ENCODE data around the gene PSPN. TPM values are rescaled to one million over a fixed set of nuclear protein-coding genes. Genes with fewer than 3 reads are reported as not detected.
"Not testable (repeated sequence)": the region's sequence is repeated elsewhere in the genome, so short reads cannot be mapped to it uniquely, and the experiment has no call there.

Gene PSPN
- total RNA-seq, 1 donor from 2014 or later = 5.2 TPM

DNA sequence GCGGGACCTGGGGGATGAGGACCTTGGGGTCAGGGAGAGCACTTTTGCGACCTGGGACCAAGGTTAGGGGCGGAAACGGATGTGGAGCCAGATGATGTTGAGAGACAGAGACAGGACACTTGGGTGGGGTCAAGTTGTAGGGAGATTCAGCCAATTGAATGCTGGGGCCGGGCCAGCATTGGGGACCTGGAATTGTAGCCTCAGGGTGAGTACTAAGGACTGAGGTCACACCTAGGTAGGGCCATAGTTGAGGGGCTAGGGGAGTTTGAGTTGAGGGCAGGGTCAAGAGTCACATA is 2.0 kb downstream of the PSPN start:
- no peak for DNase-seq (ENCODE audit: low read depth)
- peak overlapping the region; percentile 63 for H3K4me3 ChIP-seq (ENCODE audit: low read depth, low read length)
- TF ChIP-seq, protein P1, sequence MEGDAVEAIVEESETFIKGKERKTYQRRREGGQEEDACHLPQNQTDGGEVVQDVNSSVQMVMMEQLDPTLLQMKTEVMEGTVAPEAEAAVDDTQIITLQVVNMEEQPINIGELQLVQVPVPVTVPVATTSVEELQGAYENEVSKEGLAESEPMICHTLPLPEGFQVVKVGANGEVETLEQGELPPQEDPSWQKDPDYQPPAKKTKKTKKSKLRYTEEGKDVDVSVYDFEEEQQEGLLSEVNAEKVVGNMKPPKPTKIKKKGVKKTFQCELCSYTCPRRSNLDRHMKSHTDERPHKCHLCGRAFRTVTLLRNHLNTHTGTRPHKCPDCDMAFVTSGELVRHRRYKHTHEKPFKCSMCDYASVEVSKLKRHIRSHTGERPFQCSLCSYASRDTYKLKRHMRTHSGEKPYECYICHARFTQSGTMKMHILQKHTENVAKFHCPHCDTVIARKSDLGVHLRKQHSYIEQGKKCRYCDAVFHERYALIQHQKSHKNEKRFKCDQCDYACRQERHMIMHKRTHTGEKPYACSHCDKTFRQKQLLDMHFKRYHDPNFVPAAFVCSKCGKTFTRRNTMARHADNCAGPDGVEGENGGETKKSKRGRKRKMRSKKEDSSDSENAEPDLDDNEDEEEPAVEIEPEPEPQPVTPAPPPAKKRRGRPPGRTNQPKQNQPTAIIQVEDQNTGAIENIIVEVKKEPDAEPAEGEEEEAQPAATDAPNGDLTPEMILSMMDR (conservative IDR thresholded peaks at IDR 0.05; ENCODE audit: low read depth, low read length) = no peak

DNA sequence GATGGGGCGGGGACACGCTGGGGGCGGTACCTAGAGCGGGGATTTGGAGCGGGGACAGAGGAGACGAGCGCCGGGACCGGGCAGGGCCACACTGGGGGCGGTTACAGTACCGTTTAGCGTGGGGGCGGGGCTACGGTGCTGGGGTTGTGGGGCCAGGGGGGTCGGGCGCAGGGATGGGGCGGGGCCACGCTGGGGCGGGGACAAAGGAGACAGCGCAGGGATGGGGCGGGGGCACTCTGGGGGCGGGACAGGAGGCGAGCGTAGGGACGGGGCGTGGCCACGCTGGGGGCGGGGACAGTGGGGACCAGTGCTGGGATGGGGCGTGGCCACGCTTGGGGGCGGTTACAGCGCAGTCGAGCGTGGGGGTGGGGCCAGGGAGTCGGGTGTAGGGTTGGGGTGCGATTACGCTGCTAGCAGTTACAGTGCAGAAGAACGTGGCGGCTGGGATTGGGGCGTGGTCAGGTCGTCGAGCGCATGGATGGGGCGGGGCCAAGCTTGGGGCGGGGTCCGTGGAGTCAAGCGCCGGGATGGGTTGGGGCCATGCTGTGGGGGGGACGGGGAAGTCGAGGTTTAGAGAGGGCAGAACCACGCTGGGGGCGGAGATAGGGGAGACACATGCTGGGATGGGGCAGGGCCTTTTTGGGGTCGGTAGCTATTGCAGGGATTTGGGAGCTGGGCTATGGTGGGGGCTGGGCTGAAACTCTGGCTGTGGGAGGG is 2.5 kb downstream of the PSPN start:
- peak; percentile 54 for DNase-seq (ENCODE audit: low read depth)
- TF ChIP-seq, protein P1 (conservative IDR thresholded peaks at IDR 0.05; ENCODE audit: low read depth, low read length) = no peak
- peak overlapping the region; percentile 89 for H3K4me3 ChIP-seq (ENCODE audit: low read depth, low read length)

DNA sequence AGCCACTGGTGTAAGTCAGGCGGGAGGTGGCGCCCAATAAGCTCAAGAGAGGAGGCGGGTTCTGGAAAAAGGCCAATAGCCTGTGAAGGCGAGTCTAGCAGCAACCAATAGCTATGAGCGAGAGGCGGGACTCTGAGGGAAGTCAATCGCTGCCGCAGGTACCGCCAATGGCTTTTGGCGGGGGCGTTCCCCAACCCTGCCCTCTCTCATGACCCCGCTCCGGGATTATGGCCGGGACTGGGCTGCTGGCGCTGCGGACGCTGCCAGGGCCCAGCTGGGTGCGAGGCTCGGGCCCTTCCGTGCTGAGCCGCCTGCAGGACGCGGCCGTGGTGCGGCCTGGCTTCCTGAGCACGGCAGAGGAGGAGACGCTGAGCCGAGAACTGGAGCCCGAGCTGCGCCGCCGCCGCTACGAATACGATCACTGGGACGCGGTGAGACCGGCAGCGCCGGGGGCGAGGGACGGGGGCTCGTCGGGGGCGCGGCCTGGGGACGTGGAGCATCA is 3.1 kb downstream of the PSPN start, which contains the start of gene ALKBH7:
Gene ALKBH7, plus strand, starts transcription at position 201 of the 502 bp plus-strand sequence. Its CDS starts 27 bp downstream, at position 228.
- H3K4me3 ChIP-seq (ENCODE audit: low read depth, low read length) = peak within 1 kb of the TSS; percentile 89
- DNase-seq (ENCODE audit: low read depth) = peak; percentile 97
- TF ChIP-seq, protein P1 (conservative IDR thresholded peaks at IDR 0.05; ENCODE audit: low read depth, low read length) = no peak

DNA sequence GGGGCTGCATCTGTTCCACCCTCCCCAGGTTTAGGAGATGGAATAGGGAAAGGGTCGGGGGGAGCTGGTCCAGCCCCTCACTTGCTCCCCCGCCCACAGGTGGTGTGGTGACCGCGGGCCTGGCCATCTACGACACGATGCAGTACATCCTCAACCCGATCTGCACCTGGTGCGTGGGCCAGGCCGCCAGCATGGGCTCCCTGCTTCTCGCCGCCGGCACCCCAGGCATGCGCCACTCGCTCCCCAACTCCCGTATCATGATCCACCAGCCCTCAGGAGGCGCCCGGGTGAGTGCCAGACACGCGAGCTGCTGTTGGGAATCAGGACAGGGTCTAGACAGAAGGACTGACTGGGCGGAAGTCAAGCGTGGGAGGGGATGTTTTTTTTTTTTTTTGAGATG is 11.4 kb downstream of the PSPN start:
- no peak for DNase-seq (ENCODE audit: low read depth)
- TF ChIP-seq, protein P1 (conservative IDR thresholded peaks at IDR 0.05; ENCODE audit: low read depth, low read length) = no peak
- no peak overlapping the region for H3K4me3 ChIP-seq (ENCODE audit: low read depth, low read length)

DNA sequence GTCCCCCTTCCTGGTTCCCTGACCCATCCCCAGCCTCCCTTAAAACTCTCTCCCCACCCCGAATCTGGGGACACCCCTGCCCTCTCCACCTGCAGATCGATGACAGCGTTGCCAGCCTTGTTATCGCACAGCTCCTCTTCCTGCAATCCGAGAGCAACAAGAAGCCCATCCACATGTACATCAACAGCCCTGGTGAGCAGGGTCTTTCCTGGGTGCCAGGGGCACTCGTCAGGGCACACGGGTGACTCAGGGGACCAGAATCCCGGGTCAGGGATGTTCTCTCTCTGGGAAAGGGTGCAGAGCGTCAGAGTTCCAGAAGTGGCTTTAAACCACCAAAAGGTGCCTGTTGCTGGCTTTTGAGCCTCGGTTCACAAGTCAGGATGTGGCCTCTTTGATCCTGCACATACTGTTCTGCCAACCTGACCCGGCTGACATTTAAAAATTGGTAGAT is 13.4 kb downstream of the PSPN start:
- TF ChIP-seq, protein P1 (conservative IDR thresholded peaks at IDR 0.05; ENCODE audit: low read depth, low read length) = no peak
- peak overlapping the region; percentile 73 for H3K4me3 ChIP-seq (ENCODE audit: low read depth, low read length)

DNA sequence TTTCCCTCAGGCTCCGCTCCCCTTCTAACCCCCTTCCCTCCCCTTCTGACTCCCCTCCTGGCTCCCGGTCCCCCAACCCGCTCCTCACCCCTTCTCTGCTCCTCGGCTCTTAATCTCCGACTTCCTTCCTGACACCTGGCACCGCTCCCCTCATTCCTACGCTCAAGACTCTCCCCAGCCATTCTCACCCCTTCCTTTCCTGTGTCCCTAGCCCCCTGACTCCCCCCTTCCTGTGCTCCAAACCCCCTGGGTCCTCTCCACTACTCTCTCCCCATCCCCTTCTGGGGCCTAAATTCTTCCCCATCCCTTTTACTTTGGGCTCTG is 13.7 kb downstream of the PSPN start:
- TF ChIP-seq, protein P1 (conservative IDR thresholded peaks at IDR 0.05; ENCODE audit: low read depth, low read length) = no peak
- H3K4me3 ChIP-seq (ENCODE audit: low read depth, low read length) = peak overlapping the region; percentile 73
- DNase-seq (ENCODE audit: low read depth) = no peak

More for the DNA sequence above, 13.4 kb downstream of the PSPN start:
- no peak for DNase-seq (ENCODE audit: low read depth)

DNA sequence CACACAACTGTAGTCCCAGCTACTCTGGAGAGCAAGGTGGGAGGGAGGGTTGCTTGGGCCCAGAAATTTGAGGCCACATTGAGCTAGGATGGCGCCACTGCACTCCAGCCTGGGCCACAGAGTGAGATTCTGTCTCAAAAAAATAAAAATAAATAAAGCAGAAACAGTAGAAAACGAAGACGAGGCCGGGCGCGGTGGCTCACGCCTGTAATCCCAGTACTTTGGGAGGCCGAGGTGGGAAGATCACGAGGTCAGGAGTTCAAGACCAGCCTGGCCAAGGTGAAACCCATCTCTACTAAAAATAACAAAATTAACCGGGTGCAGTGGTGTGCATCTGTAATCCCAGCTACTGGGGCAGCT is 14.9 kb downstream of the PSPN start:
- not testable (repeated sequence) for DNase-seq (ENCODE audit: low read depth)
- peak overlapping the region; percentile 73 for H3K4me3 ChIP-seq (ENCODE audit: low read depth, low read length)

DNA sequence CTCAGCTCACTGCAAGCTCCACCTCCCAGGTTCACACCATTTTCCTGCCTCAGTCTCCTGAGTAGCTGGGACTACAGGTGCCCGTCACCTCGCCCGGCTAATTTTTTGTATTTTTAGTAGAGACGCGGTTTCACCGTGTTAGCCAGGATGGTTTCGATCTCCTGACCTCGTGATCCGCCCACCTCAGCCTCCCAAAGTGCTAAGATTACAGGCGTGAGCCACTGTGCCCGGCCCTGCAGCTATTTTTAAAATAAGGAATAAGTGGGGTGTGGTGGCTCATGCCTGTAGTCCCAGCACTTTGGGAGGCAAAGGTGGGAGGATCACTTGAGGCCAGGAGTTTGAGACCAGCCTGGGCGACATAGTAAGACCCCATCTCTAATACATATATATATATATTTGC is 15.3 kb downstream of the PSPN start:
- not testable (repeated sequence) for H3K4me3 ChIP-seq (ENCODE audit: low read depth, low read length); DNase-seq (ENCODE audit: low read depth)
